Measurements from ENCODE around the gene RBBP4.

RBBP4 gene

DNA sequence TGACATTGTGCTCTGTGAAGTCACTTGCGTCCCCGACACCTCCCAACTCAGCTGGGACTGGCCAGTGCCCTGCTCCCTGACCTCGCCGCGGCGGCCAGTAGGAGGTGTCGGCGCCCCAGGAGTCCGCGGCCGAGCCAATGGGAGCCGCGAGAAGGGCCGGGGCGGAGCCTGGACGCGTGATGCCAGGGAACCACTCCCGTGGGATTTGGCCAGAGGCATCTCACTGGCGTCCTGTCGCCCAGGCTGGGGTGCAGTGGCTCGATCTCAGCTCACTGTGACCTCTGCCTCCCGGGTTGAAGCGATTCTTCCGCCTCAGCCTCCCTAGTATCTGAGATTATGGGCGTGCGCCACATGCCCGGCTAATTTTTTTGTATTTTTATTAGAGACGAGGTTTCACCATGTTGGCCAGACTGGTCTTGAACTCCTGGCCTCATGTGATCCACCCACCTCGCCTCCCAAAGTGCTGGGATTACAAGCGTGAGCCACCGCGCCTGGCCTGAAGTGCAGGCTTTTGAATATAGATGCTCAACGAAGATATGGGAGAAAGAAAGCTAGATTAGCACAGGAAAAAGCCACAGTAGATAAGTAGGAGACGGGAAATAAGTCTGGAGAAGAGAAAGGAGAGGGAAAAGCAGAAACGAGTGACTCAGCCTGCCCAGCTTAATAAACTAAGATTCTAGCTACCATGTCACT is 38.7 kb upstream of the RBBP4 start:
- Histone ChIP-seq H3K27me3 (peaks cover 16% of the 10 kb centered on the region), H3K9me3 (no peaks in the 10 kb centered on the region), H3K36me3 (no peaks in the 10 kb centered on the region), H3K4me1 (ENCODE audit: control insufficient read depth in 1 of 2, insufficient read depth in 1 of 2, low read depth in 1 of 2, low read length in 1 of 2) (peaks cover 7 to 9% of the 10 kb centered on the region in 2 experiments), H3K4me3 (ENCODE audit: low read depth in 1 of 2, low read length in 1 of 2) (peak overlapping the region; percentile 47 to 54), H3K27ac (no peak overlapping the region)
- TF ChIP-seq, protein P1, sequence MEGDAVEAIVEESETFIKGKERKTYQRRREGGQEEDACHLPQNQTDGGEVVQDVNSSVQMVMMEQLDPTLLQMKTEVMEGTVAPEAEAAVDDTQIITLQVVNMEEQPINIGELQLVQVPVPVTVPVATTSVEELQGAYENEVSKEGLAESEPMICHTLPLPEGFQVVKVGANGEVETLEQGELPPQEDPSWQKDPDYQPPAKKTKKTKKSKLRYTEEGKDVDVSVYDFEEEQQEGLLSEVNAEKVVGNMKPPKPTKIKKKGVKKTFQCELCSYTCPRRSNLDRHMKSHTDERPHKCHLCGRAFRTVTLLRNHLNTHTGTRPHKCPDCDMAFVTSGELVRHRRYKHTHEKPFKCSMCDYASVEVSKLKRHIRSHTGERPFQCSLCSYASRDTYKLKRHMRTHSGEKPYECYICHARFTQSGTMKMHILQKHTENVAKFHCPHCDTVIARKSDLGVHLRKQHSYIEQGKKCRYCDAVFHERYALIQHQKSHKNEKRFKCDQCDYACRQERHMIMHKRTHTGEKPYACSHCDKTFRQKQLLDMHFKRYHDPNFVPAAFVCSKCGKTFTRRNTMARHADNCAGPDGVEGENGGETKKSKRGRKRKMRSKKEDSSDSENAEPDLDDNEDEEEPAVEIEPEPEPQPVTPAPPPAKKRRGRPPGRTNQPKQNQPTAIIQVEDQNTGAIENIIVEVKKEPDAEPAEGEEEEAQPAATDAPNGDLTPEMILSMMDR (IDR thresholded peaks at IDR 0.05), result peak; percentile 21

DNA sequence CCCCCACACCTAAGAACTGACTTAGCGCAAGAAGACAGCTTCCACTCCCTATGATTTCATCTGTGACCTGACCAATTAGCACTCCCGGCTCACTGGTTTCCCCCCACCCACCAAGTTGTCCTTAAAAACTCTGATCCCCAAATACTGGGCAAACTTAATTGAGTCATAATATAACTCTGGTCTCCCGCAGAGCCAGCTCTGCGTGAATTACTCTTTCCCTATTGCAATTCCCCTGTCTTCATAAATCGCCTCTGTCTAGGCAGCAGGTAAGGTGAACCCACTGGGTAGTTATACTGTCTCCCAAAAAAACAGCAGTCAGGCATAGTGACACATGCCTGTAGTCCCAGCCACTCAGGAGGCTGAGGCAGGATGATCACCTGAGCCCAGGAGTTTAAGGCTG is 37.5 kb upstream of the RBBP4 start:
- TF ChIP-seq, protein P1 (IDR thresholded peaks at IDR 0.05), result no peak
- Histone ChIP-seq H3K9me3 (no peaks in the 10 kb centered on the region), H3K27me3 (peaks cover 16% of the 10 kb centered on the region), H3K36me3 (no peaks in the 10 kb centered on the region), H3K4me3 (ENCODE audit: low read depth in 1 of 2, low read length in 1 of 2) (no peak overlapping the region), H3K4me1 (ENCODE audit: control insufficient read depth in 1 of 2, insufficient read depth in 1 of 2, low read depth in 1 of 2, low read length in 1 of 2) (peaks cover 7 to 9% of the 10 kb centered on the region in 2 experiments), H3K27ac (no peak overlapping the region)

DNA sequence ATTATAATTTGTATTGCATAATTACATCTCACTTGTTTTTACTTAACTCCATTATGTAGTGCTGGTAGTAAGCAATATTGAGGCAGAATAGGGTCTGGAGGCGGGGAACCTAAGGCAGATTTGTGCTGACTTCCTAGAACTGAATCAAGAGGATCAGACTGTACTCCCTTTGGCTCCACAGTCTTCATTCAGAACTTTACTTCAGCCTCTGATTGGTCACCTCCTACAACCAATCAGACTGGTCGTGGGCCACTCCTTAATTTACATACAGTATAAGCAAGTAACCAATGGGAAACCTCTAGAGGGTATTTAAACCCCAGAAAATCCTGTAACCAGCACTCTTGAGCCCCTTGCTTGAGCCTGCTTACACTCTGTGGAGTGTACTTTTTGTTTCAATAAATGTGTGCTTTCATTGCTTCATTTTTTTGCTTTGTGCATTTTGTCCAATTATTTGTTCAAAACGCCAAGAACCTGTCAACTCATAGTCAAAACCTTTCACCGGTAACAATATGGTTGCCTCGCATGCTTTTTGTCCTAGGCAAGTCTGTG is 32.3 kb upstream of the RBBP4 start:
- Histone ChIP-seq H3K36me3 (peaks cover 26% of the 10 kb centered on the region), H3K4me1 (ENCODE audit: control insufficient read depth in 1 of 2, insufficient read depth in 1 of 2, low read depth in 1 of 2, low read length in 1 of 2) (no peaks in the 10 kb centered on the region), H3K27ac (no peak overlapping the region), H3K4me3 (ENCODE audit: low read depth in 1 of 2, low read length in 1 of 2) (no peak overlapping the region), H3K27me3 (no peaks in the 10 kb centered on the region), H3K9me3 (no peaks in the 10 kb centered on the region)
- TF ChIP-seq, protein P1 (IDR thresholded peaks at IDR 0.05), result no peak

DNA sequence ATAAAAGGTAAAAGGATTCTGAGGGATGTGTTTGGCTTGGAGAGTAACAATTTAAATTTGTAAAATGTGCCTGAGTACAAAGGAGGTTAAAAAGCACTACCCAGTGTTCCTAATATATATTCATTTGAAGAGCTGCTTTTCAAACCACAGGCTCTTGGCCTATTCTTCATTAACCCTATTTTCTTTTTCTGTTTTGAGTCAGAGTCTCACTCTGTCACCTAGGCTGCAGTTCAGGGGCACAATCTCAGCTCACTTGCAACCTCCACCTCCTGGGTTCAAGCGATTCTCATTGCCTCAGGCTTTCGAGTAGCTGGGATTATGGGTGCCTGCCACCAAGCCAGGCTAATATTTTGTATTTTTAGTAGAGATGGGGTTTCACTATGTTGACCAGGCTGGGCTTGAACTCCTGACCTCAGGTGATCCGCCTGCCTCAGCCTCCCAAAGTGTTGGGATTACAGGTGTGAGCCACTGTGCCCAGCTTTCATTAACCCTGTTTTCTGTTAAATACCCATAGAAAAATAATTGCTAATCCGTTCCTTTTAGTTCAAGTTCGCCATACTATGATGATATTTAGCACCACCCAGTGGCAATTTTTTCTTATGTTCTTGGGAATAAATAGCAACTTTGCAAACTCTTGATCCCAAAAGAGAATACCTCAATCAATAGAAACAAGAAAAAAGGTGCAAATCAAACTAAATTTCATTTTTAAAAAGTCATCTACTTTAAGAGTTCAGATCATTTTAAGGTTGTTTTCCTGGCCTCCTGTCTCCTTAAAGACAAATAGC is 31.1 kb upstream of the RBBP4 start:
- H3K27me3 ChIP-seq, result no peaks in the 10 kb centered on the region
- H3K4me3 ChIP-seq (ENCODE audit: low read depth in 1 of 2, low read length in 1 of 2), result no peak overlapping the region
- TF ChIP-seq, protein P1 (IDR thresholded peaks at IDR 0.05), result no peak
- no peaks in the 10 kb centered on the region for H3K9me3 ChIP-seq
- no peaks in the 10 kb centered on the region for H3K4me1 ChIP-seq (ENCODE audit: control insufficient read depth in 1 of 2, insufficient read depth in 1 of 2, low read depth in 1 of 2, low read length in 1 of 2)
- no peak overlapping the region for H3K27ac ChIP-seq
- peaks cover 26% of the 10 kb centered on the region for H3K36me3 ChIP-seq

DNA sequence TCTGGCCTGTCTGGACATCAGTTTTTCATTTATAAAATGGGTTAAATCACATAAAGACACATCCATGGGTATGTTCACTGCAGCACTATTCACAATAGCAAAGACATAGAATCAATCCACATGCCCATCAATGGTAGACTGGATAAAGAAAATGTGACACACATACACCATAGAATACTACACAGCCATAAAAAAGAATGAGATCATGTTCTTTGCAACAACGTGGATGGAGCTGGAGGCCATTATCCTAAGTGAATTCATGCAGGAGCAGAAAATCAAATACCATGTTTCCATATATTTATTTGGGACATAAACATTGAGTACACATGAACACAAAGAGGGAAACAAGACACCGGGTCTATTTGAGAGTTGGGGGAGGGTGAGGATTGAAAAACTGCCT is 28.8 kb upstream of the RBBP4 start:
- Histone ChIP-seq H3K27ac (no peak overlapping the region), H3K4me1 (ENCODE audit: control insufficient read depth in 1 of 2, insufficient read depth in 1 of 2, low read depth in 1 of 2, low read length in 1 of 2) (no peaks in the 10 kb centered on the region), H3K27me3 (no peaks in the 10 kb centered on the region), H3K4me3 (ENCODE audit: low read depth in 1 of 2, low read length in 1 of 2) (no peak overlapping the region), H3K9me3 (no peaks in the 10 kb centered on the region), H3K36me3 (peaks cover 40% of the 10 kb centered on the region)
- TF ChIP-seq, protein P1 (IDR thresholded peaks at IDR 0.05), result no peak

All from neutrophil (primary cell).